HG03432 (cell line): ENCODE data around the gene SAFB.
A peak's percentile ranks its signal among the peaks of the same experiment; 100 is the strongest.
"Not testable (repeated sequence)": the region's sequence is repeated elsewhere in the genome, so short reads cannot be mapped to it uniquely, and the experiment has no call there.

Source experiments
- ATAC-seq: cut with Tn5 transposase; IDR thresholded peaks from one replicate; pipeline ENCODE4 v1.9.1; 2021; ENCODE audit warnings: mild to moderate bottlenecking, moderate library complexity; ENCODE audit not compliant: unreplicated experiment

Gene SAFB

GRCh38 chr19:5594521-5594950, 28.3 kb upstream of the SAFB start:
- no peak for ATAC-seq

- ATAC-seq = no peak
These were observed 27.8 kb upstream of the SAFB start for GRCh38 chr19:5595129-5595528.

- ATAC-seq = no peak
These were observed 27.1 kb upstream of the SAFB start for GRCh38 chr19:5595745-5596144.

- ATAC-seq = no peak
These were observed 22.1 kb upstream of the SAFB start for GRCh38 chr19:5600797-5601196.

GRCh38 chr19:5603626-5604025, 19.3 kb upstream of the SAFB start:
- no peak for ATAC-seq

GRCh38 chr19:5605362-5605761, 17.5 kb upstream of the SAFB start:
- no peak for ATAC-seq

- ATAC-seq = no peak
These were observed 15.3 kb upstream of the SAFB start for GRCh38 chr19:5607318-5608275.

- ATAC-seq = no peak
These were observed 14.6 kb upstream of the SAFB start for GRCh38 chr19:5608291-5608690.

- ATAC-seq = not testable (repeated sequence)
These were observed 14.1 kb upstream of the SAFB start for GRCh38 chr19:5608766-5609165.

GRCh38 chr19:5609881-5610448, 12.9 kb upstream of the SAFB start:
- ATAC-seq = no peak

- no peak for ATAC-seq
These were observed 9.7 kb upstream of the SAFB start for GRCh38 chr19:5612891-5613865.

- ATAC-seq = no peak
These were observed 7.0 kb upstream of the SAFB start for GRCh38 chr19:5615756-5616327.

- no peak for ATAC-seq
These were observed 5.8 kb upstream of the SAFB start for GRCh38 chr19:5617080-5617479.

- no peak for ATAC-seq
These were observed 4.3 kb upstream of the SAFB start for GRCh38 chr19:5618591-5618990.

- ATAC-seq = no peak
These were observed 2.9 kb upstream of the SAFB start for GRCh38 chr19:5619946-5620345.

GRCh38 chr19:5621311-5621944, 1.5 kb upstream of the SAFB start:
- no peak for ATAC-seq

- no peak for ATAC-seq
These were observed 878 bp upstream of the SAFB start for GRCh38 chr19:5621945-5622464.

GRCh38 chr19:5623397-5624017, 624 bp downstream of the SAFB start:
- peak; percentile 15 for ATAC-seq

GRCh38 chr19:5624018-5624663, 1.3 kb downstream of the SAFB start:
- ATAC-seq = no peak
